Effector memory CD4-positive, alpha-beta T cell (primary cell): ENCODE results near the gene UNC93A.
"Not testable (repeated sequence)": the region's sequence is repeated elsewhere in the genome, so short reads cannot be mapped to it uniquely, and the experiment has no call there.

Experiments
- DNase-seq, 3 donors: peaks; one replicate each; pipeline ENCODE4 v3.0.0-alpha.2; 2020
- H3K27ac ChIP-seq: 2 replicates; pipeline ENCODE4 v1.7.0; 2013; ENCODE audit warnings: mild to moderate bottlenecking, low read length, moderate library complexity; ENCODE audit not compliant: insufficient read depth, poor library complexity, severe bottlenecking
- H3K27me3 ChIP-seq: replicated peaks from 2 replicates; pipeline ENCODE4 v1.7.0; 2013; ENCODE audit warnings: mild to moderate bottlenecking, low read length; ENCODE audit not compliant: insufficient read depth, control insufficient read depth, poor library complexity, severe bottlenecking
- H3K36me3 ChIP-seq: 2 replicates; pipeline ENCODE4 v1.7.0; 2013; ENCODE audit warnings: mild to moderate bottlenecking, low read length, moderate library complexity; ENCODE audit not compliant: control insufficient read depth, insufficient read depth
- H3K4me1 ChIP-seq: 2 replicates; pipeline ENCODE4 v1.7.0; 2013; ENCODE audit warnings: low read length, mild to moderate bottlenecking; ENCODE audit not compliant: control insufficient read depth, insufficient read depth, poor library complexity, severe bottlenecking
- H3K4me3 ChIP-seq: 2 replicates; pipeline ENCODE4 v1.7.0; 2013; ENCODE audit warnings: low read length, low read depth, mild to moderate bottlenecking; ENCODE audit not compliant: insufficient read depth, poor library complexity, severe bottlenecking
- H3K9me3 ChIP-seq: 2 replicates; pipeline ENCODE4 v1.7.0; 2013; ENCODE audit warnings: mild to moderate bottlenecking, low read length, moderate library complexity; ENCODE audit not compliant: control insufficient read depth

UNC93A gene

GRCh38 chr6:167302074-167302473 is 11.0 kb downstream of the UNC93A start:
- Histone ChIP-seq H3K9me3 (no peaks in the 10 kb centered on the region), H3K27ac (no peak overlapping the region), H3K4me3 (no peak overlapping the region), H3K36me3 (no peaks in the 10 kb centered on the region), H3K4me1 (no peaks in the 10 kb centered on the region), H3K27me3 (no peaks in the 10 kb centered on the region)
- no peak for DNase-seq

- Histone ChIP-seq H3K27ac (no peak overlapping the region), H3K9me3 (no peaks in the 10 kb centered on the region), H3K4me1 (no peaks in the 10 kb centered on the region), H3K36me3 (no peaks in the 10 kb centered on the region), H3K4me3 (no peak overlapping the region), H3K27me3 (no peaks in the 10 kb centered on the region)
- no peak for DNase-seq
Measured at GRCh38 chr6:167302796-167303195, 11.7 kb downstream of the UNC93A start.

GRCh38 chr6:167303675-167304625 is 12.8 kb downstream of the UNC93A start:
- Histone ChIP-seq H3K36me3 (no peaks in the 10 kb centered on the region), H3K27me3 (no peaks in the 10 kb centered on the region), H3K4me1 (no peaks in the 10 kb centered on the region), H3K9me3 (no peaks in the 10 kb centered on the region), H3K27ac (no peak overlapping the region), H3K4me3 (no peak overlapping the region)
- DNase-seq, result no peak

GRCh38 chr6:167304912-167305311 is 13.8 kb downstream of the UNC93A start:
- Histone ChIP-seq H3K36me3 (no peaks in the 10 kb centered on the region), H3K4me1 (no peaks in the 10 kb centered on the region), H3K27me3 (no peaks in the 10 kb centered on the region), H3K27ac (no peak overlapping the region), H3K4me3 (no peak overlapping the region), H3K9me3 (no peaks in the 10 kb centered on the region)
- DNase-seq, result no peak

- no peaks in the 10 kb centered on the region for H3K36me3 ChIP-seq
- H3K27ac ChIP-seq, result no peak overlapping the region
- no peaks in the 10 kb centered on the region for H3K27me3 ChIP-seq
- H3K9me3 ChIP-seq, result no peaks in the 10 kb centered on the region
- no peak overlapping the region for H3K4me3 ChIP-seq
- no peak for DNase-seq
- no peaks in the 10 kb centered on the region for H3K4me1 ChIP-seq
Measured at GRCh38 chr6:167305796-167306195, 14.7 kb downstream of the UNC93A start.

- Histone ChIP-seq H3K4me1 (no peaks in the 10 kb centered on the region), H3K4me3 (no peak overlapping the region), H3K27me3 (no peaks in the 10 kb centered on the region), H3K9me3 (no peaks in the 10 kb centered on the region), H3K36me3 (no peaks in the 10 kb centered on the region), H3K27ac (no peak overlapping the region)
- no peak for DNase-seq
Measured at GRCh38 chr6:167306401-167306998, 15.4 kb downstream of the UNC93A start.

- H3K4me3 ChIP-seq, result no peak overlapping the region
- no peaks in the 10 kb centered on the region for H3K36me3 ChIP-seq
- H3K27me3 ChIP-seq, result no peaks in the 10 kb centered on the region
- H3K9me3 ChIP-seq, result no peaks in the 10 kb centered on the region
- H3K27ac ChIP-seq, result no peak overlapping the region
- H3K4me1 ChIP-seq, result no peaks in the 10 kb centered on the region
- DNase-seq, result no peak
Measured at GRCh38 chr6:167307342-167307955, 16.3 kb downstream of the UNC93A start.

- Histone ChIP-seq H3K9me3 (no peaks in the 10 kb centered on the region), H3K4me3 (no peak overlapping the region), H3K36me3 (no peaks in the 10 kb centered on the region), H3K4me1 (no peaks in the 10 kb centered on the region), H3K27me3 (no peaks in the 10 kb centered on the region), H3K27ac (no peak overlapping the region)
- no peak for DNase-seq
Measured at GRCh38 chr6:167308207-167308606, 17.1 kb downstream of the UNC93A start.

- H3K27me3 ChIP-seq, H3K9me3 ChIP-seq, H3K4me3 ChIP-seq, H3K36me3 ChIP-seq, H3K27ac ChIP-seq, DNase-seq, H3K4me1 ChIP-seq: not testable (repeated sequence)
Measured at GRCh38 chr6:167309355-167310192, 18.5 kb downstream of the UNC93A start.
